Measurements from ENCODE around the gene FLRT3. TPM values are rescaled to one million over a fixed set of nuclear protein-coding genes. Genes with fewer than 3 reads are reported as not detected.

The FLRT3 gene
- total RNA-seq, 3 donors from 2014 or later (not counting 1 experiment from before 2014, with no cell fraction given) = not detected

- intact Hi-C loops (cut with micrococcal nuclease) = no loop called here
- H3K27me3 ChIP-seq (ENCODE audit: control insufficient read depth, insufficient read depth, low read length) = no peaks in the 10 kb centered on the region
- ATAC-seq (no peak), DNase-seq (no peak)
- no peak overlapping the region for H3K4me3 Mint-ChIP-seq
- WGBS (ENCODE audit: insufficient coverage) = 28% methylated on average over 2 of the region's 2 CpGs
- no peaks in the 10 kb centered on the region for H3K4me1 ChIP-seq (ENCODE audit: control insufficient read depth, insufficient read depth, low read length)
- no peaks in the 10 kb centered on the region for H3K36me3 Mint-ChIP-seq
- no peaks in the 10 kb centered on the region for H3K4me1 Mint-ChIP-seq
- H3K27ac Mint-ChIP-seq = no peak overlapping the region
- H3K27me3 Mint-ChIP-seq (ENCODE audit: low read depth in 2 of 2) = no peaks in the 10 kb centered on the region
- H3K27ac ChIP-seq (ENCODE audit: low read length) = no peak overlapping the region
- peaks cover 7 to 10% of the 10 kb centered on the region in 2 donors for H3K9me3 Mint-ChIP-seq
- H3K9me3 ChIP-seq (ENCODE audit: control insufficient read depth, insufficient read depth, low read length) = no peaks in the 10 kb centered on the region
- TF ChIP-seq CTCF (IDR thresholded peaks at IDR 0.05) = no peak
- no peaks in the 10 kb centered on the region for H3K36me3 ChIP-seq (ENCODE audit: control insufficient read depth, insufficient read depth, low read length)
- H3K4me3 ChIP-seq (ENCODE audit: low read length) = no peak overlapping the region
Measured at GRCh38 chr20:14295238-14295637, 42.2 kb downstream of the FLRT3 start.

- Mint-ChIP-seq H3K27me3 (ENCODE audit: low read depth in 2 of 2) (no peaks in the 10 kb centered on the region), H3K4me1 (no peaks in the 10 kb centered on the region), H3K4me3 (no peak overlapping the region), H3K27ac (no peak overlapping the region), H3K9me3 (peaks cover 8 to 11% of the 10 kb centered on the region in 2 donors), H3K36me3 (no peaks in the 10 kb centered on the region)
- TF ChIP-seq CTCF (IDR thresholded peaks at IDR 0.05) = no peak
- no CpG with 5 or more reads among the region's 1 CpG for WGBS (ENCODE audit: insufficient coverage)
- Histone ChIP-seq H3K4me3 (ENCODE audit: low read length) (no peak overlapping the region), H3K27ac (ENCODE audit: low read length) (no peak overlapping the region), H3K36me3 (ENCODE audit: control insufficient read depth, insufficient read depth, low read length) (no peaks in the 10 kb centered on the region), H3K9me3 (ENCODE audit: control insufficient read depth, insufficient read depth, low read length) (peaks cover 3% of the 10 kb centered on the region), H3K4me1 (ENCODE audit: control insufficient read depth, insufficient read depth, low read length) (no peaks in the 10 kb centered on the region), H3K27me3 (ENCODE audit: control insufficient read depth, insufficient read depth, low read length) (no peaks in the 10 kb centered on the region)
- intact Hi-C loops (cut with micrococcal nuclease) = no loop called here
- DNase-seq = no peak
- ATAC-seq = no peak
Measured at GRCh38 chr20:14291502-14291901, 45.9 kb downstream of the FLRT3 start.

GRCh38 chr20:14288341-14289330 lies 48.8 kb downstream of the FLRT3 start:
- H3K4me3 ChIP-seq (ENCODE audit: low read length) = no peak overlapping the region
- H3K4me3 Mint-ChIP-seq = no peak overlapping the region
- peaks cover 7% of the 10 kb centered on the region for H3K36me3 Mint-ChIP-seq
- DNase-seq (no peak), ATAC-seq (no peak)
- H3K27me3 Mint-ChIP-seq (ENCODE audit: low read depth in 2 of 2) = no peaks in the 10 kb centered on the region
- no peaks in the 10 kb centered on the region for H3K4me1 ChIP-seq (ENCODE audit: control insufficient read depth, insufficient read depth, low read length)
- WGBS (ENCODE audit: insufficient coverage) = 85% methylated on average over 2 of the region's 3 CpGs
- H3K36me3 ChIP-seq (ENCODE audit: control insufficient read depth, insufficient read depth, low read length) = no peaks in the 10 kb centered on the region
- peaks cover 3% of the 10 kb centered on the region for H3K9me3 ChIP-seq (ENCODE audit: control insufficient read depth, insufficient read depth, low read length)
- H3K27ac ChIP-seq (ENCODE audit: low read length) = no peak overlapping the region
- H3K27ac Mint-ChIP-seq = no peak overlapping the region
- intact Hi-C loops (cut with micrococcal nuclease) = no loop called here
- peaks cover 10 to 14% of the 10 kb centered on the region in 2 donors for H3K9me3 Mint-ChIP-seq
- H3K4me1 Mint-ChIP-seq = no peaks in the 10 kb centered on the region
- no peaks in the 10 kb centered on the region for H3K27me3 ChIP-seq (ENCODE audit: control insufficient read depth, insufficient read depth, low read length)
- no peak for TF ChIP-seq CTCF (IDR thresholded peaks at IDR 0.05)
